ENCODE results near the gene GPR83.
"Not testable (repeated sequence)": the region's sequence is repeated elsewhere in the genome, so short reads cannot be mapped to it uniquely, and the experiment has no call there.

Gene GPR83

DNA sequence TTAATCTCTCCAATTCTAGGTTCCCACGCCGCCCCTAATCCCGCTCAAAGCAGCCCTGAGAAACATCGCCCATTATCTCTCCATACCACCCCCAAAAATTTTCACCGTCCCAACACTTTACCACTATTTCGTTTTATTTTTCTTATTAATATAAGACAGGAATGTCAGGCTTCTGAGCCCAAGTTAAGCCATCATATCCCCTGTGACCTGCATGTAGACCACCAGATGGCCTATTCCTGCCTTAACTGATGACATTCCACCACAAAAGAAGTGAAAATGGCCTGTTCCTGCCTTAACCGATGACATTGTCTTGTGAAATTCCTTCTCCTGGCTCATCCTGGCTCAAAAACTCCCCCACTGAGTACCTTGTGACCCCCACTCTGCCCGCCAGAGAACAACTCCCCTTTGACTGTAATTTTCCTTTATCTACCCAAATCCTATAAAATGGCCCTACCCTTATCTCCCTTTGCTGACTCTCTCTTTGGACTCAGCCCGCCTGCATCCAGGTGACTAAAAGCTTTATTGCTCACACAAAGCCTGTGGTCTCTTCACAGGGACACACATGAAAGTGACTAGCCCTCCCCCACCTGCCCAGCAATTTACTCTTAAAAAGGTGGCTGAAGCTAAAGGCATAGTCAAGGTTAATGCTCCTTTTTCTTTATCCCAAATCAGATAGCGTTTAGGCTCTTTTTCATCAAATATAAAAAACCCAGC lies 50.2 kb downstream of the GPR83 start:
- DNase-seq, result not testable (repeated sequence)

DNA sequence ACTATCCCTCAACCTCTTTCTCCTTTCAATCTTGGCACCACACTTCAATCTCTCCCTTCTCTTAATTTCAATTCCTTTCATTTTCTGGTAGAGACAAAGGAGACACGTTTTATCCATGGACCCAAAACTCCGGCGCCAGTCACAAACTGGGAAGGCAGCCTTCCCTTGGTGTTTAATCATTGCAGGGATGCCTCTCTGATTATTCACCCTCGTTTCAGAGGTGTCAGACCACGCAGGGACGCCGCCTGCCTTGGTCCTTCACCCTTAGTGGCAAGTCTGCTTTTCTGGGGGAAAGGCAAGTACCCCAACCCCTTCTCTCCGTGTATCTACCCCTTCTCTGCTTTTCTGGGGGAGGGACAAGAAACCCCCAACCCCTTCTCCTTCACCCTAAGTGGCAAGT lies 54.9 kb downstream of the GPR83 start:
- not testable (repeated sequence) for DNase-seq

DNA sequence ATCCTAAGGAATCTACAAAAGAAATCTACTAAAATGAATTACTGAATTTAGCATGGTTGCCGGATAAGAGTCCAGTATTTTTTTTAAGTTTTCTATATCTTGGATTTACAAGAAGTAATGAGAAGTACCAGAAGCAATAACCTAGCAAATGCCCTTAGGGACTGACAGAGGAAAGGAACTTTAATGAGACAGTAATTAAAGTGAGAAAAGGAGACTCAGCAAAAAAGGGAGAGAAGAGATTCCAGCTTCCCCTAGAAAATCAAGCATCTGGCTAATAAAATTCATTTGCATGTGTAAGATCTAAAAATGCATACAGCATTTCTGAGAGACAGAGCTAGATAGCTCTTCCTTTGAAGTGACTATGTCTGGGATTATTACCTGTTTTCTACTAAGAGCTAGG lies 57.7 kb downstream of the GPR83 start:
- no peak for DNase-seq

DNA sequence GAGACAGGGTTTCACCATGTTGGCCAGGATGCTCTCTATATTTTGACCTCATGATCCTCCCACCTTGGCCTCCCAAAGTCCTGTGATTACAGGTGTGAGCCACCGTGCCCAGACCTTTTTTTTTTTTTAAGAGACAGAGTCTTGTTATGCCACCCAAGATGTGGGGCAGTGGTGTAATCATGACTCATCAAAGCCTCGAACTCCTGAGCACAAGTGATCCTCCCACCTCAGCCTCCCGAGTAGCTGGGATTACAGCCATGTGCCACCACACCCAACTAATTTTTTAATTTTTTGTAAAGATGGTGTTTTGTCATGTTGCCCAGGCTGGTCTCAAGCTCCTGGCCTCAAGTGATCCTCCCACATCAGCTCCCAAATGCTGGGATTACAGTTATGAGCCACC lies 59.0 kb downstream of the GPR83 start:
- DNase-seq, result no peak

DNA sequence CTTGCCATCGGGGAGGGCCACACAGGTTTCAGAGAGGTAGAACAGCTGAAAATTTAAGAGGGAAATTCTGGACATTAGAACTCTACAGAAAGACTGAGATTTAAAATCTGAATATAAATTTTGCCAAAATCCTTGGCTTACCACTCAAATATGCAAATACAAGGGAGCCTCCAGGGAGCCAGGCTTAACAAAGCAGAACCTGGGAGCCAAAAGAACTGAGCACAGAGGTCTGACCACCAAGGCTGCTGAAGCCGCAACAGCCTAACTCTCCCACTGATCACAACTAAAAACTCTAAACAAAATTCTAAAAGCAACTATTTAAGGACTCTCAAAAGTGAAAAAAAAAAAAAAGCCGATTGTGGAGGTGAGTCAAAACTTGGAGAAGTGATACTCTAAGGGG lies 62.6 kb downstream of the GPR83 start:
- no peak for DNase-seq

GRCh38 chr11:94336033-94336432 lies 65.2 kb downstream of the GPR83 start:
- DNase-seq, result no peak

DNA sequence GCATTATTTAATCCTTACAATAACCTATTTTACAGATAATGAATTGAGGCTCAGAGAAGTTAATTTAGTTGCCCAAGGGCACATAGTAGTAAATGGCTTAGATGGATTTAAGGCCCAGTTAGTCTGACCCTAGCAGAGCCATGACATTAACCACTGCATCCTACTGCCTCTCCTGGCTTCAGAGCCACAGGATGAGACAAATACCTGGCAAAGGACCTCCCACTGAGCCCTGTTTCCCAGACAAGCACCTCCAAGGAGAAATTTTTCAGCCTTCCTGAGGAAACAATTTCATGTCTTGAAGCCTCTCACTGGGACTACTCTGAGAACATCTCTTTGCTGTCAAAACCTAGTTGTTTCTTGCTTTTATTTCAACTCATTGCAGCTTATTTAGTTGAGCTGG lies 68.4 kb downstream of the GPR83 start:
- no peak for DNase-seq

DNA sequence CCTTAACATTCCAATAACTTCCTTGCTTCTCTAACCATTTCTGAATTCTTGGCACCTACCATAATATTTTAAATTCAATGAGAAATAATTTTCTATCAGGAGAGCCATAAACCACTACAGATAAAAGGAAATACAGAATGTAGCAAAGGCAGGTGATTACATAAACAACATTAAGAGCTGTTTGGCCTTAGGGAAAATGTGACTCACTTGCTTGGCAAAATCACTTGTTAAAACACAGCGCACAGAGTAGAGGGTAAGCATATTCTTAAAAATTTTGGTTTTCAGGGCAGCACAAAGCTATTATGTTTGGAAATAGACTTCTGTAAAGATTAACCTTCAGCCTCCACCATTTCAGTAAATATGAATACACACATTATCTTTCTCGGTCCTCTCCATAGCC lies 70.4 kb downstream of the GPR83 start:
- no peak for DNase-seq

- no peak for DNase-seq
These were observed 71.7 kb downstream of the GPR83 start for GRCh38 chr11:94329501-94329900.

DNA sequence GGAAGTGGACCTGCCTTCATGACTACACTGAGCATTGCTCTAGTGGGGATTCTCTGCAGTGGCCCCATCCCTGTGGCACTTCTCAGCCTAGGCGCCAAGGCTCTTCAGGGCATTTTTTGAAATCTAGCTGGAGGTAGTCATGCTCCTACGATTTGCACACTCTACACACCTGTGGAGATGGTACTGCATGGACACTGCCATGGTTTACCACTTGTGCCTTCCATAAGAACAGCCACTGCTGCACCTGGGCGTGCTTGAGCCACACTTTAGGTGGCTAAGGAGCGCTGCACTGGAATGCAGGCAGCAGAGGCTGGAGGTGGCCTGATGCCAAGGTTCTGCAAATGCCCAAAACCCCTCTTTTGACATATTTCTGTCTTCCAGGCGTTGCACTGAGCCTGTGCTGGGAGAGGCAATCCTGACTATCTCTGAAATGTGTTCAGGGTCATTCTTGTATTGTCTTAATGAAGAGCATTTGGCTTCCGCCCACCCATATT lies 72.6 kb downstream of the GPR83 start:
- no peak for DNase-seq

Measured in SHP77 (cell line).